ENCODE measurements around the gene RAMP1. TPM values are rescaled to one million over a fixed set of nuclear protein-coding genes. Genes with fewer than 3 reads are reported as not detected.
A peak's percentile ranks its signal among the peaks of the same experiment; 100 is the strongest.

RAMP1 gene
- total RNA-seq, 1 donor = 1.6 TPM

- DNase-seq (ENCODE audit: low read depth in 2 of 3, low spot score in 2 of 3) = no peak
These were observed 35.1 kb downstream of the RAMP1 start for GRCh38 chr2:237894396-237894979.

DNA sequence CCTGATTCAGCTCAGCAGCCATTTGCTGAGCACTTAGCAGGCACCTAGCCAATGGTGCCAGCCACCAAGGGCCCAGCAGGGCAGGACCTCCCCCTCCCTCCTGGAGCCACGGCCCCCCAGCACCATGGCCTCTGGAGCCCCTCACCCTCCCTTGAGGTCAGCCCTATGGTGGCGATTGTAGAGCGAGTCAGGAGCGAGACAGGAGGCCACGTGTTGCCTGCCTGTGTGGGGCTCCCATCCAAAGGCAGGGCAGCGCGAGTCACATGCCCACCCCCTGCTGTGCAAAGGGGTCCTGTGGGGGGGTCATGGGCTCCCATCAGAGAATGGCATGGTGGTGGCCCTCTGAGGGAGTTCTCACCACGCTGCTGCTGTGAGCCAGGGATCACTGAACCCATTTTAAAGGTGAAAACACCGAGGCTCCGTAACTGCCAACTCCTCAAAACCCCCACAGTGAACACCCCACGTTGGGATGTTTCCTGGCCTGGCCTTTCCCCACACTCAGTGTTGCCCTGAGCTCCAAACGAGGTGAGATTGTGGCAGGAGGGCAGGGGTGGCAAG is 35.6 kb downstream of the RAMP1 start:
- no peak for DNase-seq (ENCODE audit: low read depth in 2 of 3, low spot score in 2 of 3)

DNA sequence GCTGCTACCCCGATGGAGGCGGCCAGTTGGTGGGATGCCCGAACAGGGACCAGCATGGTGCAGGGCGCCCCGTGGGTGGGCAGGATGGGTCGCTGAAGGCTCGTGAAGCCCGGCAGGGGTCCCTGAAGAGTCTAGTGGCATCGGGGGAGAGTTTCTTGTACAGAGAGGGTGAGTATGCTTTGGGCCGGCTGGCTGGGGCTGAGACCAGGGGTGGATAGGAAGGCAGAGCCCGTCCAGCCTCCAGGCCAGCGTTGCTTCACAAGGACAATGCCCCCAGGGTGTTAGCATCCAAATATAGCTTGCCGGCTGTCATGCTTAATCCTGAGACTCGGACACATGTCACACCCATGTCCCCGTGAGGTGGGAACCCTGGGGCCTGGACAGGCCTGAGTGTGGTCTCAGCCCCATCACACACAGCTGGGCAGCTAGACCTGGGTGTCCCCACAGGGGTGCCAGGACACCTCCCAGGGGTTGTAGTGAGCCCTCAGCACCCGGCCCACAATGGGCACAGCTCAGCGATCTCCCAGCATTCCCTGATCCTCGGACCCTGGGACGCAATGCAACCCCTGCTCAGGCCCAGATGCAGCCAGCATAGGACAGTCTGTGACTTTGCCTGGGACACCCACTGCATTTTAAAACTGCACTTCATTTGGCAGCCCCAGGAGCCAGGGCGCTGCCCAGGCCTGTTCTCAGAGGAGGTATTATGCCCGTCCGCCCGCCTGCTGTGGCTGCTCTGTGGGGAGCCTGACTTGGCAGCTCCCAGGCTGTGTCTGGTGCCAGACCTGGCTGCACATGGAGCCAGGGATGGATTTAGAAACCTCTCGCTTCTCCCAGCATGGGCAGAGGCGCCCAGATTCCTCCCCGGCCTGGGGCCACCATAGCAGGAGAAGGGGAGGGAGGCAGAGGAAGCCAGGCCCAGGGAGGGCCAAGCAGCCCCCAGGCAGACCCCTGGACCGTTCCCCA is 36.4 kb downstream of the RAMP1 start:
- DNase-seq (ENCODE audit: low read depth in 2 of 3, low spot score in 2 of 3) = no peak

DNA sequence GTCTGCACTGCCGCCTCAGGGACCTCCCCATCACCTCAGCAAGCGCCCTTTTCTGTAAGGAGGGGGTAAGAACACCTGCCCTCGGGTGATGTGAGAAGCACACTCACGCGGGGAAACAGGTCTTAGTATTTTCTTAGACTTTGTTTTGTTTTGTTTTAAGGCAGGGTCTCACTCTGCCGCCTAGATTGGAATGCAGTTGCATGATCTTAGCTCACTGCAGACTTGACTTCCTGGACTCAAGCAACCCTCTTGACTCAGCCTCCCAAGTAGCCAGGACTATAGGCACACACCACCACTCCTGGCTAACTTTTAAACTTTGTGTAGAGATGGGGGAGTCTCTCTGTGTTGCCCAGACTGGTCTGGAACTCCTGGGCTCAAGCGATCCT is 37.1 kb downstream of the RAMP1 start:
- DNase-seq (ENCODE audit: low read depth in 2 of 3, low spot score in 2 of 3) = no peak

DNA sequence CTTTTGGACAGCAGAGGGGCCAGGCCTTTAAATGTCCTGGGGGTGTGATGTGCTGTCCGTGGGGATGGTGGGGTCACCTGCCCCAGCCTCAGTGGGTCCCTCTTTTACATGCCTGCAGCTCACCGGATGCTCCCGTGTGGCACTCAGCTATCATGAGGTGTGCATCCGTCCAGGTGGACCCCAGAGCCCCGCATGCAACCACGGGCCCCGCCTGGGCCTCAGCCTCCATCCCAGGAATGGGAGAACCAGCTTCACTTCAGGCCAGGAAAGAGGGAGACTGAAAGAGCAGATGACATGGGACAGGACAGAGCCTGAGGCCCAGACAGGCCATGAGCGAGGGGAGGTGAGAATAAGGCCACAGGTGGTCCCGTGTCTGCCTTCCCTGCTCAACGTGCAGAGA is 37.5 kb downstream of the RAMP1 start:
- DNase-seq (ENCODE audit: low read depth in 2 of 3, low spot score in 2 of 3) = no peak

GRCh38 chr2:237898057-237898414 is 38.6 kb downstream of the RAMP1 start:
- DNase-seq (ENCODE audit: low read depth in 2 of 3, low spot score in 2 of 3) = no peak

DNA sequence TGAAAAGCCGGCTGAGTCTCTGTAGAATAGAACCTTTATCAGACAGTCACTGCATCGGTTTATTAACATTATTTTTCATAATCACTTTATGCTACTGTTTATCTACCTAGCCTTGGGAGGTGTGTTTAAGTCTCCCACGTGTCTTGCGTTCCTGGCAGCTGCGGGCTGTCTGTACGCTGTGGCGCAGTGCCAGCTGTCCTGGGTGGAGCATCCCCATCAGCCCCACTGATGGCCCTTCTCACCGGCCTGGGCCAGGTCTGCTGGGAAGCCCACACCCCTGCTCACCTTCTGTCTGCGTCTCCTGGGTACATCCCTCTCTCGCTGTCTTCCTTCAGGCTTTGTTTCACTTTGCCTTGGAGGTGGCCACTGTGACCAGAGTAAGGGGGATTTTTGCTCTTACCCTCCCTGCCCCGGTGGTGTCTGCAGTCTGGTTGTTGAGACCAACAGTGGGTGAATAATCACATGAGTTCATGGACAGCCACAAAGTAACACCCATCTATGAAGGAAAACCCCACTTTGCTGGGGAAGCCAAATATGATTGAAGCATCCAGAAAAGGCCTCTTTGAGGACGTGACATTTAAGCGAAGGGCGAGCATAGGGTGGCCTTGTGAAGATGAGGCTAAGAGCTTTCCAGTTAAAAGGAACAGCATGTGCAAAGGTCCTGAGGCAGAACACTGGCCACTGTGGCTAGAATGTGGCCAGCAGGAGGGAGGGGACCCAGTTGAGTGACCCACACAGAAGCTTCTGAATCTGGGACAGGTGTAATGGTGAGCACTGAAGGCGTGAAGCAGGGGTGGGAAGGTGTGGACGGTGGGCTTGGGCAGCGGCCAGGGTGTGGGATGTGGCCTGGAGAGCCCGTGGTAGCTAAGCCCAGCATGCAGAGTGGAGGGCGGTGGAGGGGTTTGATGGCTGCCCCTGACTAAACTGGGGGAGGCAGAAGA is 41.7 kb downstream of the RAMP1 start:
- DNase-seq (ENCODE audit: low read depth in 2 of 3, low spot score in 2 of 3) = no peak

DNA sequence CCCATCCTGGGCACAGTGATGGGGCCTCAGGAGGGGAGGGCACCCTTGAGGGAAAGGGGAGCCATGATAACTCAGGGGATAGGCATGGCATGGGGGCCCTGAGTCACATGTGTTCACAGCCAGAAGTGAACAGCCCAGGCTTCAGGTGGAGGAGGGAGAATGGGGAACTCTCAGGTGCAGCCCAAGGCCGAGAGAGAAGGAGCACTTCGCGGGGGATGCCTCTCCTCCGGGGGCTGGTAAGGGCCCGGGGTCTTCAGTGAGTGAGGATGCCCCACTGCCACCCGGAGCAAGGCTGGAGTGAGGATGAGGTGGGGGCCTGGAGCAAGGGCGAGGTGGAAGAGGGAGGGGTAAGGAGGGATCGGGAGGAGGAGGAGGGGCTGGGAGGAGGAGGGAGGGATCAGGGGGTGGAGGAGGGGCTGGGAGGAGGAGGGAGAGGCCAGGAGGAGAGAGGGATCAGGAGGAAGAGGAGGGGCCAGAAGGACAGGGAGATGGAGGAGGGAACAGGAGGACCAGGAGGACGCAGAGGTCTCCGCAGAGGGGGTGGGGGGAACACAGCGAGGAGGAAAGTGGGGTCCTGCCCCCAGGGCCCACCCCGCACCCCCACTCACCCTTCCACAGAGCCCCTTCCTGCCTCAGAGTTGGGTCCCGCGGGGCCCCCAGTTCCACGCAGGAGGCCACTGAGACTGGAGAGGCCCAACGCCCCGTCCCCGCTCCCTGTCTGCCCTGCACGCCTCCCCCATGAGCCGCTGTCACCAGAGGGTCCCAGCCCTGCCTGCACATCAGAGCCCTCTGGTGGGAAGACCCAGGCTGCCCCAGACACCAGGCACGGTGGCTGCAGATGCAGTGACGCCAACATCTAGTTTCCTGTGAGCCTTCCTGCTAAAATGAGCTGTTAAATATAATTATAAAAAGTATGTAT is 42.8 kb downstream of the RAMP1 start:
- peak in 2 of 3 donors; percentile 58 to 75 for DNase-seq (ENCODE audit: low read depth in 2 of 3, low spot score in 2 of 3)

DNA sequence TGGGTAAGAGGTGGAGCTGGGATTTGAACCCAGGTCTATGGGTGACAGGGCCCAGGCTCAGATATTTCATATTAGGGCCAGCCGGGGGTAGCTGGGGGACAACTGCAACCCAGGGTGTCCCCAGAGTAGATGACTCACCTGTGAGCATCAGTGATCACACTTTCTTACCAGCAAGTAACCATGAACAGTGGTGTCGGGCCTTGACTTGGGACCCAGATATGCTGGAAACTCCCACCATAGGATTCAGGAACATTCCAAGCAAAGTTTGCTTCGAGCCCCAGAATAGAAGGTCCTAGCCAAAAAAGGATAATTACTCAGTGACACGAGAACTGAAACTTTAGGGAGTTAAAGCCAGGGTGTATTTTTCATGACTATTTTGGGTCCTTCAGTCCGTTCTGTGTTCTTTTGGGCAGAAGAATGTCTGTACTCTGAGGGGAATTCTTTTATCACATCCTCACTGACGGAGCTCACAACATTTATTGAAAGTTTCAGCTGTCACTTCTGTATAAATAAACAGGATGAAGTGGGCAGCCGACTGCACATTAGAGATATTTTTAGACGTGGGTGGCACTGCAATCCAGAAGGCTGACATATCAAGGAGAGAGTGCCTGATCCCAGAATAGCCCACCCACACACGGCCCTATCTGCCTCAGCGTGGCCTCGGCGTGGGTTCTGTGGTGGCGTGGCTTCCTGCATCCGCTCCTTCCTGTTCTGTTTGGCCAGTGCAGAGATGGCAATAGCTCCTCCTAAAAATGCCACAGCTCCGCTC is 45.6 kb downstream of the RAMP1 start:
- DNase-seq (ENCODE audit: low read depth in 2 of 3, low spot score in 2 of 3) = peak in 2 of 3 donors; percentile 37 to 57

DNA sequence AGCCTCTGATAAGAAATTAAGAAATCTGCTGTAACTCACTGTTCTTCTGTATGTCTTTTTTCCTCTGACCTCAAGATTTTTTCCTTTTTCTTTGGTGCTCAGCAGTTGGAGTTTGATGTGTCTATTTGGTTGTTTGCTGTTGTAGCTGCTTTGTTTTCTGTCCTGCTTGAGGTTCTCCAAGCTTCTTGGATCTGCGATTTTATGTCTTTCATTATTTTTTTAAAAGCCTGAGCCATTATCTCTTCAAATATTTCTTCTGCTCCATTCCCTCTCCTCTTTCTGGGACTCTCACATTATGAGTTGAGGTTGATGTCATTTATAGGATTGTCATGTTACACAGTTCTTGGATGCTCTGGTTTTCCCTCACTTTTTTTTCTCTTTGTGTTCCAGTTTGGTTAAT is 47.7 kb downstream of the RAMP1 start:
- DNase-seq (ENCODE audit: low read depth in 2 of 3, low spot score in 2 of 3) = no peak

DNA sequence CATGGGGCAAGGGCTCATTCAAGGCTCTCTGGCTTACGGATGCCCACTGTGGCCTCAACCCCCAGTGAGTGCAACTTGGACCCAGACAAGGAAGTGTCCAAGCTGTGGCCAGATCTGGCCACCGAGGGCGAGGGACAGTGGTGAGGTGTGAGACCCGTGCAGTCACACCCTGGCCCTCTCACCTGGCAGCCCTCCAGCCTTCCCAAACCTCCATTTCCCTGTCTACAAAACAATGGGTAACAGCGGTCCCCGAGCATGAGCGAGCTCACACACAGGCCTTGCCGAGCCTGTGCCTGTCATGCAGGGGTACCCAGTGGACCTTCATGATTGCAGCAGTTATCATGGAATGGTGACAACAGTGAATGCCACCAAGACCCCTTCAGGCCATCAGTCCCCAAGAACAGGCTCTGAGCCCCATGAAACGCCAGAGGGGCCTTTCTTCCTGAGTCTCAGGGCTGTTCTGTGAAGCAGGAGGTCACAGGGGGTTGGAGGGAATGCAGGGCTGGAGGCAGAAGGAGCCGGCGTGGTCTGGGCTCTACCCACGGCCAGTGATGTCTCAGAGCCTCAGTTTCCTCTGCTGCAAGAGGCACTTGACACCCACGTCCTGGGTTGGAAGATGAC is 49.8 kb downstream of the RAMP1 start:
- DNase-seq (ENCODE audit: low read depth in 2 of 3, low spot score in 2 of 3) = no peak

DNA sequence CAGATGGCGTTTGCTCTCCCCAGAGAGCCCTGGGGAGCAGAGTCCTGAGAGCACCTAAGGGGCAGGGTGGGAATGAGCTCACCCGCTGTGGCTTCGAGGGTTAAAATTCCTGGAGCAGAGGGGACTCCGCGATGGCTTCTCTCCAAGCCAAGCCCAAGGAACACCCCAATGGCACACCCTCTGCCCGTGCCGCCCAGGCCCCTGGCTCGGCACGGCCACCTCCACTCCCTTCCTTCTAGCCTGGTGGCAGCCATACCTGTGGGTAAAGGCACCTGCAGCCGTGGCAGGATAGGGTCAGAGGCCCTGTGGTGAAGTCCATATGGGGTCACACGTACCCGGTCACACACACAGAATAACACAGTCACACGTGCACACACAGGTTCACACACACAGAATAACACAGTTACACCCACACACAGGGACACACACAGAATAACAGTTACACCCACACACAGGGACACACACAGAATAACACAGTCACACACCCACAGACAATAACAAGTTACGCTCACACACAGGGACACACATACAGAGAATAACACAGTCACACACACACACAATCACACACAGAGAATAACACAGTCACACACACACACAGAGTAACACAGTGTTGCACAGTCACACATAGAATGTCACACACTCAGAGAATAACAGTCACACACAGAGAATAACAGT is 50.5 kb downstream of the RAMP1 start:
- no peak for DNase-seq (ENCODE audit: low read depth in 2 of 3, low spot score in 2 of 3)

- DNase-seq (ENCODE audit: low read depth in 2 of 3, low spot score in 2 of 3) = no peak
These were observed 51.3 kb downstream of the RAMP1 start for GRCh38 chr2:237910576-237911362.

DNA sequence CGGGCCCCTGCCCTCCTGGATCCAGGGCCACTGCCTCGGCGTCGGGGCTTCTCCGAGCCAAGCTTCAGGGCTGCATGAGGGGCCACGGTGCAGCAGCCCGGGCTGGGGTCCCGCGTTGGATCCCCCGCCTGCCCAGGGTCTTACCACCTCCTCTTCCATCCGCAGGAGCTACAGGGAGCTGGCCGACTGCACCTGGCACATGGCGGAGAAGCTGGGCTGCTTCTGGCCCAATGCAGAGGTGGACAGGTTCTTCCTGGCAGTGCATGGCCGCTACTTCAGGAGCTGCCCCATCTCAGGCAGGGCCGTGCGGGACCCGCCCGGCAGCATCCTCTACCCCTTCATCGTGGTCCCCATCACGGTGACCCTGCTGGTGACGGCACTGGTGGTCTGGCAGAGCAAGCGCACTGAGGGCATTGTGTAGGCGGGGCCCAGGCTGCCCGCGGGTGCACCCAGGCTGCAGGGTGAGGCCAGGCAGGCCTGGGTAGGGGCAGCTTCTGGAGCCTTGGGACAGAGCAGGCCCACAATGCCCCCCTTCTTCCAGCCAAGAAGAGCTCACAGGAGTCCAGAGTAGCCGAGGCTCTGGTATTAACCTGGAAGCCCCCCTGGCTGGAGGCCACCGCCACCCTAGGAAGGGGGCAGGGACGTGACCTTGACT is 52.1 kb downstream of the RAMP1 start:
- DNase-seq (ENCODE audit: low read depth in 2 of 3, low spot score in 2 of 3) = no peak

GRCh38 chr2:237912271-237913192 is 53.1 kb downstream of the RAMP1 start:
- no peak for DNase-seq (ENCODE audit: low read depth in 2 of 3, low spot score in 2 of 3)

All from hematopoietic multipotent progenitor cell (in vitro differentiated cells).